GM12872 (cell line): Measurements from ENCODE around the gene ATXN7.

ENCODE experiments used
- TF ChIP-seq, protein P1 (sequence below): IDR thresholded peaks from 3 replicates; pipeline ENCODE4 v1.5.1; 2011; ENCODE audit warnings: low read depth, mild to moderate bottlenecking, low read length, moderate library complexity; ENCODE audit not compliant: insufficient read depth

The ATXN7 gene

DNA sequence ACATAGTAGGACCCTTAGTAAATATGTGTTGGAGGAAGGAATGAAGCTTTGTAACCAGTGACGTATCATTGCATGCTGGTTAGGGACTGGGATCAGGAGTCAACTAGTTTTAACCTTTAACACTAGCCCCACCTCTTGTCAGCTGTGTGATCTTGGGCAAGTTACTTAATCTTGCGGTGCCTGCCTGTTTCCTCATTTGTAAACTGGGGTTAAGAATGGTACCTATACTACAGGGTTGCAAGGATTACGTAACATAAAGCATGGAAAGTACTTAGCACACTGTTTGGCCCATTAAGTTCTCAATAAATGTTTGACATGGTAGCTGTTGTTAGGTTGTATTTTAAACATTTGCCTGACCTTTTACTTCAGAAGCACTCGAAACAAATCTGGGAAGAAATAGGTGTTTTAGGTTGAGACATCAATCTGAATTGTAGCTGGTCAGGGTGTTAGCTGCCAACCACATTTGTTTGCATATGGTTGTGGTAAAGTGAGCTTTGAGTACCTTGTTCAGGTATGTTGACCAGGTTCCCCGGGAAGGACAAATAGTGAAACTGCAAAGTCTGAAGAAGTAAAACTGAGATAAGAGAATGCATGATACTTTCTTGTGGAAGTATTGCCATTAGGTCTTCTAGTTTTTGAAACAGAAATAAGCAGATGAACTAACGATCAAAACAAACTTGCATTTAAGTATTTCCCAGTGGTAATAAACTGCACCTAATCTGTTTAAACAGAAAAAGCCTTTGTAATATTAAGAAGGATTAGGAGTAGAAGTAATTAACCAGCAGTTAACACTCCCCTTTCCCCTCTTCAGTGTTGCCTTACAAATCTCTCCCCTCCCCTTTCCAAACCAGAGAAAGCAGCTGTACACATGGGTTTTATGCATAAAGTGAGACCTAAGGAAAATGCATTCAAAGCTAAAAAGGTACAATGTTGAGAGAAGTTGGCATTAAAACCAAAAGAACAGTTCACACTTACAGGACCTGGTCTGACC is 74.3 kb downstream of the ATXN7 start:
- TF ChIP-seq, protein P1, sequence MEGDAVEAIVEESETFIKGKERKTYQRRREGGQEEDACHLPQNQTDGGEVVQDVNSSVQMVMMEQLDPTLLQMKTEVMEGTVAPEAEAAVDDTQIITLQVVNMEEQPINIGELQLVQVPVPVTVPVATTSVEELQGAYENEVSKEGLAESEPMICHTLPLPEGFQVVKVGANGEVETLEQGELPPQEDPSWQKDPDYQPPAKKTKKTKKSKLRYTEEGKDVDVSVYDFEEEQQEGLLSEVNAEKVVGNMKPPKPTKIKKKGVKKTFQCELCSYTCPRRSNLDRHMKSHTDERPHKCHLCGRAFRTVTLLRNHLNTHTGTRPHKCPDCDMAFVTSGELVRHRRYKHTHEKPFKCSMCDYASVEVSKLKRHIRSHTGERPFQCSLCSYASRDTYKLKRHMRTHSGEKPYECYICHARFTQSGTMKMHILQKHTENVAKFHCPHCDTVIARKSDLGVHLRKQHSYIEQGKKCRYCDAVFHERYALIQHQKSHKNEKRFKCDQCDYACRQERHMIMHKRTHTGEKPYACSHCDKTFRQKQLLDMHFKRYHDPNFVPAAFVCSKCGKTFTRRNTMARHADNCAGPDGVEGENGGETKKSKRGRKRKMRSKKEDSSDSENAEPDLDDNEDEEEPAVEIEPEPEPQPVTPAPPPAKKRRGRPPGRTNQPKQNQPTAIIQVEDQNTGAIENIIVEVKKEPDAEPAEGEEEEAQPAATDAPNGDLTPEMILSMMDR: no peak

GRCh38 chr3:63940389-63940757 is 76.7 kb downstream of the ATXN7 start:
- TF ChIP-seq, protein P1: no peak

GRCh38 chr3:63942528-63942927 is 78.9 kb downstream of the ATXN7 start:
- TF ChIP-seq, protein P1: no peak

GRCh38 chr3:63943678-63944077 is 80.0 kb downstream of the ATXN7 start:
- TF ChIP-seq, protein P1: no peak

GRCh38 chr3:63945558-63946096 is 82.0 kb downstream of the ATXN7 start:
- TF ChIP-seq, protein P1: no peak

- TF ChIP-seq, protein P1: no peak
Observed at GRCh38 chr3:63946753-63947152, 83.1 kb downstream of the ATXN7 start.

DNA sequence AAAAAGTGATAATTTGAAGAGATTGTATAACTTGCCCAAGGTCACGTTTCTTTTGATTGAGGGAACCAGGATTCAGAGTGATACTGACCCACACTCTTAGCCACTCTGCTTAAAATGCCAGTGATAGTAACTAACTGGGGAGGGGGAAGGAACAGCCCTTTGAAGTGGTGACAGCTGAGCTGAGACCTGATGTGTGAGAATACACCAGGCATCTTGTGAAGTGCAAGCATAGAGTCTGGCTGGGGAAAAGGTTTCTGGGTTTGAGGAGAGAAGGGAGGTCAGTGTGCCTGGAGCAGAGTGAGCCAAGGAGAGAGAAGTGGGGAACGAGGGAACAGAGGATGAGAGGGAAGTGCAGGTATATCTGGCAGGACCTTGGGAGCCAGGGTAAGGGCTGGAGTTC is 83.9 kb downstream of the ATXN7 start:
- TF ChIP-seq, protein P1: no peak
